Measurements from ENCODE around the gene NCCRP1.

NCCRP1 gene

GRCh38 chr19:39181500-39182173, 15.1 kb upstream of the NCCRP1 start:
- DNase-seq: no peak

- no peak for DNase-seq
Observed at GRCh38 chr19:39182174-39182505, 14.6 kb upstream of the NCCRP1 start.

- no peak for DNase-seq
Observed at GRCh38 chr19:39183104-39183503, 13.7 kb upstream of the NCCRP1 start.

- no peak for DNase-seq
Observed at GRCh38 chr19:39186391-39186790, 10.4 kb upstream of the NCCRP1 start.

GRCh38 chr19:39187552-39187943, 9.2 kb upstream of the NCCRP1 start:
- DNase-seq: no peak

- DNase-seq: no peak
Observed at GRCh38 chr19:39188960-39189359, 7.8 kb upstream of the NCCRP1 start.

- no peak for DNase-seq
Observed at GRCh38 chr19:39190768-39191167, 6.0 kb upstream of the NCCRP1 start.

GRCh38 chr19:39192846-39193245, 3.9 kb upstream of the NCCRP1 start:
- no peak for DNase-seq

- no peak for DNase-seq
Observed at GRCh38 chr19:39193803-39194202, 3.0 kb upstream of the NCCRP1 start.

- no peak for DNase-seq
Observed at GRCh38 chr19:39194832-39195542, 1.8 kb upstream of the NCCRP1 start.

GRCh38 chr19:39195755-39196154, 1.0 kb upstream of the NCCRP1 start:
- DNase-seq: no peak

- DNase-seq: no peak
Observed at GRCh38 chr19:39196320-39196719, 444 bp upstream of the NCCRP1 start.

- DNase-seq: no peak
Observed at GRCh38 chr19:39197808-39198207, 1.0 kb downstream of the NCCRP1 start.

GRCh38 chr19:39199025-39199424, 2.3 kb downstream of the NCCRP1 start:
- no peak for DNase-seq

GRCh38 chr19:39200066-39200802, 3.5 kb downstream of the NCCRP1 start:
- DNase-seq: no peak

GRCh38 chr19:39200803-39201115, 4.0 kb downstream of the NCCRP1 start:
- no peak for DNase-seq

GRCh38 chr19:39202998-39203355, 6.2 kb downstream of the NCCRP1 start:
- DNase-seq: no peak

- no peak for DNase-seq
Observed at GRCh38 chr19:39203372-39204341, 6.9 kb downstream of the NCCRP1 start, which contains the start of gene SYCN. TSS of gene SYCN (minus strand) at chr19:39204263. CDS start at chr19:39204254, 9 bp downstream.

GRCh38 chr19:39205449-39205764, 8.6 kb downstream of the NCCRP1 start:
- no peak for DNase-seq

GRCh38 chr19:39206122-39206521, 9.4 kb downstream of the NCCRP1 start:
- no peak for DNase-seq

- DNase-seq: no peak
Observed at GRCh38 chr19:39207293-39207836, 10.6 kb downstream of the NCCRP1 start.

GRCh38 chr19:39208175-39208795, 11.5 kb downstream of the NCCRP1 start:
- DNase-seq: no peak

GRCh38 chr19:39209196-39209595, 12.4 kb downstream of the NCCRP1 start:
- no peak for DNase-seq

Data from KG1 (cell line).